Testis (tissue), 3 donors: Measurements from ENCODE around the gene HOPX. TPM values are rescaled to one million over a fixed set of nuclear protein-coding genes. Genes with fewer than 3 reads are reported as not detected.

ENCODE experiments used
- DNase-seq: peaks from one replicate; pipeline ENCODE4 v3.0.0-alpha.2; 2019
- H3K27ac ChIP-seq, 2 donors: fragments of 200-600 bp; sonication (generic); one replicate each; pipeline ENCODE4 v1.5.1; 2019
- H3K27me3 ChIP-seq: fragments of 200-600 bp; sonication (generic); one replicate; pipeline ENCODE4 v1.5.1; 2019
- H3K36me3 ChIP-seq: fragments of 200-600 bp; sonication (generic); one replicate; pipeline ENCODE4 v1.5.1; 2017; ENCODE audit warnings: low read depth; ENCODE audit errors: missing control alignments
- H3K4me1 ChIP-seq: fragments of 200-600 bp; sonication (generic); one replicate; pipeline ENCODE4 v1.5.1; 2019
- H3K4me3 ChIP-seq, 2 donors: fragments of 200-600 bp; sonication (generic); one replicate each; pipeline ENCODE4 v1.5.1; 2017 to 2019
- H3K9me3 ChIP-seq: fragments of 200-600 bp; sonication (generic); one replicate; pipeline ENCODE4 v1.5.1; 2017
- POLR2A ChIP-seq: fragments of 450-650 bp; IDR thresholded peaks from one replicate; pipeline ENCODE4 v1.6.1; 2017; ENCODE audit warnings: antibody characterized with exemption, mild to moderate bottlenecking, moderate library complexity
- WGBS, 2 donors: methylation state at CpG; one replicate each; pipeline ENCODE4 v1.1.5; 2018; 5-methylcytosine and 5-hydroxymethylcytosine counted together
- intact Hi-C: fragments of 100-400 bp; cut with DNase I; formaldehyde crosslinking; loops from one replicate; pipeline ENCODE4 v1.15.1; 2023; ENCODE audit warnings: low total_unique reads
- polyA plus RNA-seq: library from polyadenylated mRNA; stranded (reverse); fragments of 350-450 nt; fragmentation: Illumina TruSeq; extraction: RNeasy Lipid Tissue Mini Kit (QIAGEN cat#74804); gene quantifications from one replicate; pipeline ENCODE4 v1.2.3, GENCODE V29; 2014; ENCODE audit warnings: low read depth, low replicate concordance; ENCODE audit not compliant: insufficient read depth
- total RNA-seq, 2 donors: library from RNA; depleted of rRNA; stranded (reverse); fragments of >200 nt; gene quantifications; one replicate each; pipeline ENCODE4 v1.2.3, GENCODE V29; 2016
- TF ChIP-seq, protein P1 (sequence below), 3 experiments: fragments of 450-650 bp in 2 of 3; fragments of 200-600 bp in 1 of 3; sonication (generic) in 1 of 3; IDR thresholded peaks; one replicate each; pipeline ENCODE4 v1.5.1; 2016 to 2019; ENCODE audit warnings: antibody characterized with exemption in 3 of 3, mild to moderate bottlenecking in 2 of 3, moderate library complexity in 1 of 3

Gene HOPX
- total and polyA plus RNA-seq, 3 donors from 2014 or later = 102 to 158 (median 141) TPM

DNA sequence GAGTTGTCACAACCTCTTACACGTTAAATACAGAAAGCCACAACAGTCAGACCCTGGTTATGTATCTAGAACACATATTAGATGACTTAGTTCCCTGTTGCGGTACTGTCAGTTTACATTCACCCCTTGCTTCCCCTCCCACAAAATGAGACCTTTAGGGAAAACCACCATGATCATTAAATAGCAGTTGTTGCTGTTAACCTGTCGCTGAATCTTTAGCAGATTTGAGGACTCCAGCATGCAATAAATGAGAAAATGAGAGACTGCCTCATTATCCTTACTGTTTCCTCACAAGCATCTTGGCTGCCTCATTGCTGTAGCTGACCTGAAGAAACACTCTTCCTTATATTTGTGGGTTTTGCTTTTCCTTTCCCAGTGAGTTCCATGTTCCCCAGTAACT lies 77.8 kb downstream of the HOPX start:
- DNase-seq = no peak
- Histone ChIP-seq H3K36me3 (no peaks in the 10 kb centered on the region), H3K27me3 (no peaks in the 10 kb centered on the region), H3K9me3 (no peaks in the 10 kb centered on the region), H3K27ac (no peak overlapping the region), H3K4me3 (no peak overlapping the region), H3K4me1 (no peaks in the 10 kb centered on the region)
- WGBS, 2 donors = 73 to 74% methylated on average over 3 of the region's 3 CpGs
- no peak for TF ChIP-seq POLR2A
- TF ChIP-seq, protein P1, sequence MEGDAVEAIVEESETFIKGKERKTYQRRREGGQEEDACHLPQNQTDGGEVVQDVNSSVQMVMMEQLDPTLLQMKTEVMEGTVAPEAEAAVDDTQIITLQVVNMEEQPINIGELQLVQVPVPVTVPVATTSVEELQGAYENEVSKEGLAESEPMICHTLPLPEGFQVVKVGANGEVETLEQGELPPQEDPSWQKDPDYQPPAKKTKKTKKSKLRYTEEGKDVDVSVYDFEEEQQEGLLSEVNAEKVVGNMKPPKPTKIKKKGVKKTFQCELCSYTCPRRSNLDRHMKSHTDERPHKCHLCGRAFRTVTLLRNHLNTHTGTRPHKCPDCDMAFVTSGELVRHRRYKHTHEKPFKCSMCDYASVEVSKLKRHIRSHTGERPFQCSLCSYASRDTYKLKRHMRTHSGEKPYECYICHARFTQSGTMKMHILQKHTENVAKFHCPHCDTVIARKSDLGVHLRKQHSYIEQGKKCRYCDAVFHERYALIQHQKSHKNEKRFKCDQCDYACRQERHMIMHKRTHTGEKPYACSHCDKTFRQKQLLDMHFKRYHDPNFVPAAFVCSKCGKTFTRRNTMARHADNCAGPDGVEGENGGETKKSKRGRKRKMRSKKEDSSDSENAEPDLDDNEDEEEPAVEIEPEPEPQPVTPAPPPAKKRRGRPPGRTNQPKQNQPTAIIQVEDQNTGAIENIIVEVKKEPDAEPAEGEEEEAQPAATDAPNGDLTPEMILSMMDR (IDR thresholded peaks at IDR 0.05) = no peak
- intact Hi-C loops = no loop called here

Other genes with a start within 250 kb of the HOPX start
- gene PPAT, start 245.7 kb downstream of the HOPX start, total RNA-seq = 10 to 100 TPM; 20.1 to 22.5 TPM
- 14.9 TPM for gene PPAT, start 245.7 kb downstream of the HOPX start, polyA plus RNA-seq
- 10 to 100 TPM; 65.8 to 69.0 TPM for gene PAICS, start 245.0 kb downstream of the HOPX start, total RNA-seq
- 62.2 TPM for gene PAICS, start 245.0 kb downstream of the HOPX start, polyA plus RNA-seq
- 10 to 100 TPM; 67.9 to 76.5 TPM for gene SRP72, start 213.7 kb downstream of the HOPX start, total RNA-seq
- 57.2 TPM for gene SRP72, start 213.7 kb downstream of the HOPX start, polyA plus RNA-seq
- 1 to 10 TPM; 1.3 to 4.7 TPM for gene ARL9, start 175.5 kb downstream of the HOPX start, total RNA-seq
- 5.9 TPM for gene ARL9, start 175.5 kb downstream of the HOPX start, polyA plus RNA-seq
- 100 to 1,000 TPM; 183 to 251 TPM for gene SPINK2, start 140.4 kb upstream of the HOPX start, total RNA-seq
- 633 TPM for gene SPINK2, start 140.4 kb upstream of the HOPX start, polyA plus RNA-seq
- gene REST, start 226.6 kb upstream of the HOPX start, total RNA-seq = 10 to 100 TPM; 50.2 to 58.2 TPM
- gene REST, start 226.6 kb upstream of the HOPX start, polyA plus RNA-seq = 10.7 TPM